GM18867 (cell line): ENCODE data around the gene DYNC2I2.
"Not testable (repeated sequence)": the region's sequence is repeated elsewhere in the genome, so short reads cannot be mapped to it uniquely, and the experiment has no call there.

ENCODE experiments used
- ATAC-seq: cut with Tn5 transposase; IDR thresholded peaks from one replicate; pipeline ENCODE4 v1.9.1; 2021; ENCODE audit warnings: mild to moderate bottlenecking, moderate library complexity; ENCODE audit not compliant: unreplicated experiment

The DYNC2I2 gene

DNA sequence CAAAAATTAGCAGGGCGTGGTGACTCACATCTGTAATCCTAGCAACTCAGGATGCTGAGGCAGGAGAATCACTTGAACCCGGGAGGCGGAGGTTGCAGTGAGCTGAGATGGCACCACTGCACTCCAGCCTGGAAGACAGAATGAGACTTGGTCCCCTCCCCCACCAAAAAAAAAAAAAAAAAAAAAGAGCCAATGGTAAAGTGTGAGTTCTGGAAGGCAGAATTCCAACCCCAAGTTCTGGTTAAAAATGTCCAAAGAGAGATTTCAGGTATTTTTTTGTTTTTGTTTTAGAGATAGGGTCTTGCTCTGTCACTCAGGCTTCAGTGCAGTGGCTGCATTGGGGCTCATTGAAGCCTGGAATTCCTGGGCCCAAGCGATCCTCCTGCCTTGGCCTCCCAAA is 30.8 kb upstream of the DYNC2I2 start:
- ATAC-seq = no peak

DNA sequence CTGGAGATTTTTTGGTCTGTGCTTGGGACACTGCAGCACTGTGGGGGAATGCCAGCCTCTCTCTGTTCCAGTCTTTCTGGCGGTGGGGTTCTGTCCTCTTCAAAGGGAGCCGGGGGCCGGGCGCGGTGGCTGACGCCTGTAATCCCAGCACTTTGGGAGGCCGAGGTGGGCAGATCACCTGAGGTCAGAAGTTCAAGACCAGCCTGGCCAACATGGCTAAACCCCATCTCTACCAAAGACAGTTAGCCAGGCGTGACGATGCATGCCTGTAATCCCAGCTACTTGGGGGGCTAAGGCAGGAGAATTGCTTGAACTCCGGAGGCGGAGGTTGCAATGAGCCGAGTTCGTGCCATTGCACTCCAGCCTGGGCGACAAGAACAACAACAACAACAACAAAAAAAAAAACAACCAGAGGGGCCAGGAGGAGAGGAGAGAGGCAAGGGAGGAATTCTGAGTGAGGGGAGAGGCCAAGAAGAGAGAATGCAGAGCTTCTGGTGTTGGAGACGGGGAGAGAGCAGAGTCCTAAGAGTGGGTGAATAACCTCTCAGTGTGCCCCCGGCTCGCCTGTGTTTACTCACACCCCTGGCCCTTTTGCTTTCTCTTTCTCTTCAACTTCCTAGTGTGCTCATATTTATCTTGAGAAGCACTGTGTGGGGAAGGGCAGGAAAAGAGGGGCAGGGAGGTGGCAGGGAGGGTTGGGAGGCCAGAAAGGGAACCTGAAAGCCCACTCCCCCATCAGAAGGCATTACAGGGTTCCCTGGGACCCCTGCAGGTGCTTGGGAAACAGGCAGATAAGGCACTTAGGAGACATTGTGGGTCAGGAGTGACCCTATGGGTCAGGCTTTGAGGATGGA is 29.2 kb upstream of the DYNC2I2 start:
- ATAC-seq = no peak

DNA sequence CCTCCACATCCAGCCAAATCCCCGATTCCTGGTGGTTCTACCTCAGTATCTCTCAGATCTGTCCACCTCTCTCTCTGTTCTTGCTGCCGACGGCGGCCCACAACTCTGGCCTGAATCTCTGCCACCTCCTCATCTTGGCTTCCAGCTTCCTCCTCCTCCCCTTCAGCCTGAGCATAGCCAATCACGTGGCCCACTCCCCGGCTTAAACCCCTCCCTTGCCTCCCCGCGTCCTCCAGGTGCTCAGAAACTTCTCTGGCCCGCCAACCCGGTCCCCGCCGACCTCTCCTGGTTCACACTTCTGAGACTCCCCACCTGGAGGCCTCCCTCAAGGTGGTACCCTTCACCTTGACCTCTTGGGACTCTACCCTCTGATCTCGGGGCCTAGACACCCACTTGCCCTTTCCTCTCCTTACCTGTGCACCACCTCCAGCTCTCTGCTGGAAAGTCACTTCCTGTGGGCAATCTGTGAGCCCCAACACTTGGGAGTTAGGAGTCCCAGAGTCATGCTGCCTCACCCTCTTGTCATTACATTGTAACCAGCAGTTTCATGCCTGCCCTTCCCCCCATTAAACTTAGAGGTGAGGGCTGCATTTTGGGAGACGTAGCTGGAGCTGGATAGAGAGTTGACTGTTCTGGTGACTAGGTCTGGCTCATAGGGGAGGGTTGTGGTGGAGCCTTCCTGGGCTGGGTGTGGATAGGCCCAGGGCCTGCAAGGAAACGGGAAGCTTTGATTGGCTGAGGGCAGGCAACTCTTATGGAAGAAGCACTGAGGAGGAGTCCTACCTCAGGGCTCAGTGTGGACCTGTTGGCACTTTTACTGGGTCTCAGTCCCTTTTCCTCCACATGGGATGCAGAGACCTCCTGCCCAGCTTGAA is 27.9 kb upstream of the DYNC2I2 start:
- peak; percentile 38 for ATAC-seq

DNA sequence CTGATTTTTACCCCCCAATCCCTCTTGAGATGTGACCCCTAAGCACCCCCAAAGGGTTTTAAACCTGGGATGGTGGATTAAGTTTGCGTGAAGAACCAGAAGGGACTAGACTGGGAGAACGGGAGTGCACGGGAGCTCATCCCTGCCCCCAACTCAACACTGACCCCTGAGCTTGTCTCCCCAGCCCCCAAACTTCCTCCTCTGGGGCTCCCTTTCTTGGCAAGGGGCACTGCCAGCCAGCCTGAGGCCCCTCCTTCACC is 27.3 kb upstream of the DYNC2I2 start:
- no peak for ATAC-seq

DNA sequence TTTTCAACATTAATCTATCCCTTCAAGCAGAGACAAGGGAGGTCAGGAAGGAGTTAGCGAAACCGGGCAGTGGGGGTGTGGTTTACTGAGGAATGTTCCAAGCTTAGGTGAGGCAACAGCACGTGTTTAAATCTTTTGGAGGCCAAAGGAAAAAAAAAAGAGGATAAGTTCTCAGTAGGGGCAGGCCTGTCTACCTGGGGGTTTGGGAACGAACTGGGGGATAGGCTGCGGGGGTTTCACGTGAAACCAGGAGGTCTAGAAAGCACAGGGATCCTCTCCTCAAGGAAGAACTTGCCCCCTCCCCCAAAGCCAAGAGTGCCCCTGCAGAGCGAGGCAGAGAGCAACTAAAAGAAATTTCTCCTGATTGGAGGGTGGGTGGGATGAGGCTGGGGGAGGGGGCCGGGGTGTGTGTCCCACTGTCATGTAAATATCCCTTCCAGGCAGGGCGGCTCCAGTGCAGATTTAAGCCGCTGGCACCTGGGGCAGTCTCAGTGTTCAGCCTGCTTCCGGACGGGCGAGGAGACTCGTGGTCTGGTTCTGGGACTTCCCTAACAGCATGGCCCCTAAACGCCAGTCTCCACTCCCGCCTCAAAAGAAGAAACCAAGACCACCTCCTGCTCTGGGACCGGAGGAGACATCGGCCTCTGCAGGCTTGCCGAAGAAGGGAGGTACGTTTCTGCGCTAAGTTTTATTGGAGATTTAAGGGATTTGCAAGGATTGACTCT is 26.9 kb upstream of the DYNC2I2 start:
- no peak for ATAC-seq

DNA sequence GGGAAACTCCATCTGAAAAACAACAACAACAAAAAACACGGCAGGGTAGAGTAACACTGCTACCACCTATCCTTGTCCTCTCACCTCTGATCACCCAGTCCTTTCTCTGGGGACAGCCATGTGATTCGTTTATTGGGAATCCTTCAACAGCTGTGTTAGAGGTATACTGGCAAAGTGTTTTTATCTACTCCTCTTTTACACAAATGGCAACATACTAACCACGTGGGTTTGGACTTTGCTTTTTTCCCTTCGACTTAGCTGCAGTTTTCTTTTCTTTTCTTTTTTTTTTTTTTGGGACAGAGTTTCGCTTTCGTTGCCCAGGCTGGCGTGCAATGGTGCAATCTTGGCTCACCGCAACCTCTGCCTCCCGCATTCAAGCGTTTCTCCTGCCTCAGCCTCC is 21.1 kb upstream of the DYNC2I2 start:
- ATAC-seq = no peak

DNA sequence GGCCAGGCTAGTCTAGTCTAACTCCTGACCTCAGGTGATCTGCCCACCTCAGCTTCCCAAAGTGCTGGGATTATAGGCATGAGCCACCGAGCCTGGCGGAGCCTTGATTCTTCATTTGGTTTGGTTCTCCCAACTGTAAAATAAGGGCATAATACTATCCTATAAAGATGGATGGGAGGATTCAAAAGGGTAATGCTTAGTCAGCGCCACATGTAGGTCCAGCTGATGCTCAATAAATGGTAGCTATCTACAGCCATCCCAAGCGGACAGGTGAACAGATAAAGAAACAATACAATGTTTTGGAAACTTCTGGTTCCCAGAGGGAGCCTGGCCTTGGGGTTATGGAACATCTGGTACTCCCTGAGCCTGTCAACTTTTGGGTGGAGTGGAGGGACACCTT is 18.7 kb upstream of the DYNC2I2 start:
- ATAC-seq = no peak

DNA sequence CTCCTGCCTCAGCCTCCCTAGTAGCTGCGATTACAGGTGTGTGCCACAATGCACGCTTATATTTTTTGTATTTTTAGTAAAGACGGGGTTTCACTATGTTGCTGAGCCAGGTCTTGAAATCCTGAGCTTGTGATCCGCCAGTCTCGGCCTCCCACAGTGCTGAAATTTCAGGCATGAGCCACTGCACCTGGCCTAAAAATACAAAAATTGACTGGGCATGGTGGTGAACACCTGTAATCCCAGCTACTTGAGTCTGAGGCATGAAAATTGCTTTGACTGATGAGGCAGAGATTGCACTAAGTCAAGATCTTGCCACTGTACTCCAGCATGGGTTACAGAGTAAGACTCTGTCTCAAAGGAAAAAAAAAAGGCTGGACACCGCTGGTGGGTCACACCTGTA is 13.1 kb upstream of the DYNC2I2 start:
- ATAC-seq = no peak

DNA sequence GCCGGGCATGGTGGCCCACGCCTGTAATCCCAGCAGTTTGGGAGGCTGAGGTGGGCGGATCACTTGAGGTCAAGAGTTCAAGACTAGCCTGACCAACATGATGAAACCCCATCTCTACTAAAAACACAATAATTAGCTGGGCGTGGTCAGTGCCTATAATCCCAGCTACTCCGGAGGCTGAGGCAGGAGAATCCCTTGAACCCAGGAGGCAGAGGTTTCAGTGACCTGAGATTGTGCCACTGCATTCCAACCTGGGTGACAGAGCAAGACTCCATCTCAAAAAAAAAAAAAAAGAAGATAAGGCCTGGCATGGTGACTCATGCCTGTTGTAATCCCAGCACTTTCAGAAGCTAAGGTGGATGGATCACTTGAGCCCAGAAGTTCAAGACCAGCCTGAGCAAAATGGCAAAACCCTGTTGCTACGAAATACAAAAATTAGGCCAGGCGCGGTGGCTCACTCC is 9.9 kb upstream of the DYNC2I2 start:
- not testable (repeated sequence) for ATAC-seq

DNA sequence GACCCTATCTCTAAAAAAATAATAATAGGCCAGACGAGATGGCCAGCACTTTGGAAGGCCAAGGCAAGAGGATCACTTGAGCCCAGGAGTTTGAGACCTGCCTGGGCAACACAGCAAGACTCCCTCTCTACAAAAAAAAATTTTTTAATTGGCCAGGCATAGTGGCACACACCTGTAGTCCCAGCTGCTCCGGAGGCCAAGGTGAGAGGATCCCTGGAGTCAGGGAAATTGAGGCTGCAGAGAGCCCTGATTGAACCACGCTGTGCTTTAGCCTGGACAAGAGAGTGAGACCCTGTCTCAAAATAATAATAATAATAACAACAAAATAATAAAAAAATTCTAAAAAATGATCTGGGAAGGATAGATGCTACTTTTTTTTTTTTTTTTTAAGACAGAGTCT is 1.1 kb upstream of the DYNC2I2 start:
- ATAC-seq = no peak

DNA sequence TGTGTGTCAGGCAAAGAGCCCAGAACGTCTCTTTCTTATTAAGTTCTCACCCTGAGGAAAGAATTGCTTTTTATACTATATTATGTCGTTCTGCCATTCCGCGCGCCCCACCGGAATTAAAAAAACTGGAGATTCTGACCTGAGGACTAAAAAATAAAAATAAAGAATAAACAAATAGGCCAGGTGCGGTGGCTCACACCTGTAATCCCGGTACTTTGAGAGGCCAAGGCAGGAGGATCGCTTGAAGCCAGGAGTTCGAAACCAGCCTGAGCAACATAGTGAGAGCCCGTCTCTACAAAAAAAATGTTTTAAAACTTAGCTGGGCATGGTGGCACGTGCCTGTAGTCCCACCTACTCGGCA is 677 bp upstream of the DYNC2I2 start:
- no peak for ATAC-seq

DNA sequence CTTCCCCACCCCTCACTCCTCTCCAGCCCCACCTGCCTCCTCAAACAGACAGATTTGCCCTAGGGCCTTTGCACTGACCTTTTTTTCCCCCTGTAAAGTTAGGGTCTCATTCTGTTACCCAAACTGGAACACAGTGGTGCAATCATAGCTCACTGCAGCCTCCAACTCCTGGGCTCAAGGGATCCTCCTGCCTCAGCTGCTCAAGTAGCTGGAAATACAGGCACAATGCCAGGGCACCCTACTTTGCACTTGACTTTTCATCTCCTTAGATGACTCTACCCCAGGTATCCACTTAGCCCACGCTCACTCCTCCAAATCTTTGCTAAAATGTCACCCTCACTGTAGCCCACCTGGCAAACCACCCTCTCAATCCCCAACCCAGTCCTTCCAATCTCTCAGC is 2.2 kb downstream of the DYNC2I2 start:
- no peak for ATAC-seq

DNA sequence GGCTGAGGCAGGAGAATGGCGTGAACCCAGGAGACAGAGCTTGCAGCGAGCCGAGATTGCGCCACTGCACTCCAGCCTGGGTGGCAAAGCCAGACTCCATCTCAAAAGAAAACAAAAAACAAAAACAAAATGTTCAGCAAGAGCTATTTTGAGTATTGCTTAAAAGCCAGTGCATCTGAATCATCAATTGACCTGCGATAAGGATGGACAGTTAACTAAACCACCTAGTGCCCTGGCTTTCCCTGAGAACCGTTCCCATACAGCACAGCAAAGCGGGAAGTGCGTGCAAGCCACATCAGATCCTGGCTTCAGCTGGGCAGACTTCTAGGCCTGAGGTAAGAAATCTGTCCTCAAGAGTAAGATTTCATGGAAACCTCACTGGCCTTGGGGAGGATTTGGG is 2.7 kb downstream of the DYNC2I2 start:
- no peak for ATAC-seq

DNA sequence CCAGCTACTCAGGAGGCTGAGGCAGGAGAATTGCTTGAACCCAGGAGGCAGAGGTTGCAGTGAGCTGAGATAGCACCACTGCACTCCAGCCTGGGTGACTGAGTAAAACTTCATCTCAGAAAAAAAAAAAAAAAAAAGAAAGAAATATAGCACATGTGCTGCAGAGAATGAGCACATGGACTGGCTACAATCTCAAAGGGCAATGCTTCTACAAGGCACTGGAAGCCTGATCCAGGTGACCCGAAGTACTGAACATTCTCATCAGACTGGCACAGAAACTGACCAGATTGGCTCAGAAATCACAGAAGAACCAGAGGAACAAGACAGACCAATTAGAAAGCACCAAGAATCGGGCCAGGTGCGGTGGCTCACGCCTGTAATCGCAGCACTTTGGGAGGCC is 4.8 kb downstream of the DYNC2I2 start:
- ATAC-seq = no peak

DNA sequence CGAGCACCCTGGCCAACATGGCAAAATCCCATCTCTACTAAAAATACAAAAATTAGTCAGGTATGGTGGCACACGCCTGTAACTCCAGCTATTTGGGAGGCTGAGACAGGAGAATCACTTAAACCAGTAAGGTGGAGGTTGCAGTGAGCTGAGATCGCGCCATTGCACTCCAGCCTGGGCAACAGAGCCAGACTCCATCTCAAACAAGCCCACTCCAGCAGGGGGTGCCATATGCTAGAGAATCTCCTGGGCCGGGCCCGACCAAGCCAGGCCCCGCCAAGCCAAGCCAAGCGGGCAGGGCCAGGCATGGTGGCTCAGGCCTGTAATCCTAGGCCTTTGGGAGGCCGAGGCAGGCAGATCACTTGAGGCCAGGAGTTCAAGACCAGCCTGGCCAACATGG is 8.4 kb downstream of the DYNC2I2 start:
- not testable (repeated sequence) for ATAC-seq

DNA sequence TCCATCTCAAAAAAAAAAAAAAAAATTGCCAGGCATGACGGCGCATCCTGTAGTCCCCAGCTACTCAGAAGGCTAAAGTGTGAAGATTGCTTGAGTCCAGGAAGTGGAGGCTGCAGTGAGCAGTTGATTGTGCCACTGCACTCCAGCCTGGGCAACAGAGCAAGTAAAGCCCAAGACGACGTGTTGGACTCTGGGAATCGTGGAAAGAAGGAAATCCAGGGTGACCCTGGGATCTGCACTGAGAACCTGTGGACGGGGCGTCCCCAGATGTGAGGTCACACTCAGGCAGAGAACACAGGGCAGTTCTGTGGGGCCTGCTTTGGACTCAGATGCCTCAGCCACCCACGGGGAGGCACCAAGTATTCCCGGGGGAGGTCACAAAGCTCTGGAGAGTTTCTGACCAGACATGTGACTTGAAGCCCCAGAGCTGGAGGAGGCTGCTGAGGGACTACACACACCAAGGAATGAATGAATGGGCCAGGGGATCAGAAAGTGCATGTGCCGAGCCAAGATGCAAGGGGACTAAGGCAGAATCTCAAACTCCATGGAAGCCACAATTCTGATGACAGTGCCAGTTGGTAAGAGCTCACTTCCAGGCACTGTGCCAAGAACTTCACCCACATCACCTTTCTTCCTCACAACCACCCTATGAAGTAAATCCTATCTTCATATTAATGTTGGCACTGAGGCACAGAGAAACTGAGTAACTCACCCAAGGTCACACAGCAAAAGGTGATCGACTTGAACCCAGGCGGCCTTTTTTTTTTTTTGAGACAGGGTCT is 12.9 kb downstream of the DYNC2I2 start:
- ATAC-seq = peak; percentile 47

DNA sequence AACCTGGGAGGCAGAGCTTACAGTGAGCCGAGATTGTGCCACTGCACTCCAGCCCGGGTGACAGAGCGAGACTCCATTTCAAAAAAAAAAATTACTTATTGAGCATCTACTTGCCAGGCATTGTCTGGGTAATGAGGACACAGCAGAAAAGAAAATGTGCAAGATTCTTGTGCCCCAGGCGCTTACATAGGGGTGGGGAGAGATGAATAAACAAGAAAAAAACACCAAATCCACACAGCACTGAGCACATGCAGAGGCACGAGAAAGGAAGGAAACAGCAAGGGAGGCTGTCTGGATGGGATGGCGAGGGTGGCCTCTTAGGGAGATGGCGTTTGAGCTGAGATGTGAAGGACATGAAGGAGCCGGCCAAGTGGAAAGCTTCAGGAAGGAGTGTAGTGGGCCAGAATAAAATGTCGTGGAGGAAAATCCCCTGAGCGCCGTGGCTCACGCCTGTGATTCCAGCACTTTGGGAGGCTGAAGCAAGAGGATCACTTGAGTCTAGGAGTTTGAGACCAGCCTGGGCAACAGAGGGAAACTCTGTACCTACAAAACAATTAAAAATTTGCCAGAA is 13.9 kb downstream of the DYNC2I2 start:
- no peak for ATAC-seq

DNA sequence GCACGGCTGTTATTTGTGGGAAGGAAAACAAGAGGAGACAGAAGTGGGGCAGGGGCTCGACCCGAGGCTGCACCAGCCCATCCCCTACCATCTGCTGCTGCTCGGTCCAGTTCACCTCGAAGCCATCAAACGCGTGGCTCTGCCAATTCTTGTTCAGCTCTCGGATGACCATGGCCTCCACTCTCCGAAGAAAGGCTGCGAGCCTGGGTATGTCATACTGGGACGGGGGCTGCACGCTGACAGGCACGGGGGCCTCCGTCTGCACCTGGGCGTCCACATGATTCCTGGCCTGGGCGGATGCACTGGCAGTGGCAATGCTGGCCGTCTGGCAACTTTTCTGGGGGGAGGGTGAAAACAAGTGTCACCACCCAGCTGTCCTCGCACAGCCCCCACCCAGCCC is 16.0 kb downstream of the DYNC2I2 start:
- no peak for ATAC-seq

DNA sequence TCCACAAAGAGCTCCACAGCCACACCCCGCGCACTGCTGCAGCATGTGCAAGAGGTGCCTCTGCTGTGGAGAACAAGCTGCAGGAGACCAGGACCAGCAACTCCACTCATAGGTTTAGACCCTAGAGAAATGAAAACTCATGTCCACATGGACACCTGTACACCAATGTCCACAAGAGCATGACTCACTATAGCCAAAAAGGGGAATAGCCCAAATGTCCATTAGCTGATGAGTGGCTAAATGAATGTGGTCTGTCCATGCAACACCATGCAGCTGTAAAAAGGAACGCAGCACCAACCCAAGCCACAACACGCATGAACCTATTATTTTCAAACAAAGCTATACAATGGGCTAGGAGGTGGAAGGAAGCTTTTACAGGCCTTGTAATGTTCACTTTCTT is 18.1 kb downstream of the DYNC2I2 start:
- ATAC-seq = no peak

DNA sequence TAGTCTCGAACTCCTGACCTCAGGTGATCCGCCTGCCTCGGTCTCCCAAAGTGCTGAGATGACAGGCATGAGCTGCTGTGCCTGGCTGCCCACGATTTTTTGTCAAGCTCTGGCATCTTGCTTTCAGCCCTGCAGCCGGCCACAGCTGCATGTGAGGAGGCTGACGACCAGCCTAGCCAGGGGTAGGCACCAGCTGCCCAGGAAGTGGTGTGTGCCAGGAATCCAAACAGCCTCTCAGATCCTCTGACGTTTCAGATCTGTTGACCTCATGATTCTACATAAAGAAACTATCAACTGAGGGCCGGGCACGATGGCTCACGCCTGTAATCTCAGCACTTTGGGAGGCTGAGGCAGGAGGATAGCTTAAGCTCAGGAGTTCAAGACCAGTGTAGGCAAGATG is 19.0 kb downstream of the DYNC2I2 start:
- no peak for ATAC-seq
